HepG2 (cell line): ENCODE measurements around the gene ZNF48. TPM values are rescaled to one million over a fixed set of nuclear protein-coding genes. Genes with fewer than 3 reads are reported as not detected.

ENCODE experiments used
- ARID3A ChIP-seq: IDR thresholded peaks from 2 replicates; pipeline ENCODE4 v1.6.1; 2012; ENCODE audit warnings: low read depth, low read length, improper control_type of control experiment
- ASH2L ChIP-seq: fragments of 300-600, 200-600 bp; sonication (generic); IDR thresholded peaks from 2 replicates; pipeline ENCODE4 v1.7.0; 2017; ENCODE audit warnings: low read depth, mild to moderate bottlenecking, moderate library complexity, mixed read lengths, low read length; ENCODE audit not compliant: insufficient read length
- ELF3 ChIP-seq: IDR thresholded peaks from 2 replicates; pipeline ENCODE4 v1.6.1; 2016; ENCODE audit warnings: missing genetic modification reagents, missing compliant biosample characterization
- GABPB1 ChIP-seq: IDR thresholded peaks from 2 replicates; pipeline ENCODE4 v1.6.1; 2016; ENCODE audit warnings: mild to moderate bottlenecking, missing genetic modification reagents, moderate library complexity, missing compliant biosample characterization
- HMG20B ChIP-seq: conservative IDR thresholded peaks from 2 replicates; pipeline ENCODE4 v1.6.1; 2016; ENCODE audit warnings: missing genetic modification reagents, missing compliant biosample characterization
- HMGXB3 ChIP-seq: sonication (generic); formaldehyde crosslinking; IDR thresholded peaks from 2 replicates; pipeline ENCODE4 v1.4.0; 2020; ENCODE audit warnings: missing genetic modification reagents, borderline replicate concordance
- HNF1B ChIP-seq: sonication (generic); formaldehyde crosslinking; IDR thresholded peaks from 2 replicates; pipeline ENCODE4 v1.5.1; 2020; ENCODE audit warnings: mild to moderate bottlenecking, moderate library complexity, missing genetic modification reagents
- HNRNPL ChIP-seq: fragments of 200-400 bp; formaldehyde crosslinking; IDR thresholded peaks from 2 replicates; pipeline ENCODE4 v1.6.1; 2017; ENCODE audit warnings: mild to moderate bottlenecking, low read depth, low read length
- ISL2 ChIP-seq: sonication (generic); formaldehyde crosslinking; IDR thresholded peaks from 2 replicates; pipeline ENCODE4 v1.5.0; 2020; ENCODE audit warnings: missing genetic modification reagents
- NFE2 ChIP-seq: sonication (generic); formaldehyde crosslinking; IDR thresholded peaks from 2 replicates; pipeline ENCODE4 v1.4.0; 2020; ENCODE audit warnings: missing genetic modification reagents
- RFX1 ChIP-seq: fragments of 450-650 bp; IDR thresholded peaks from 2 replicates; pipeline ENCODE4 v1.6.1; 2017
- RORA ChIP-seq: sonication (generic); formaldehyde crosslinking; IDR thresholded peaks from 2 replicates; pipeline ENCODE4 v1.5.0; 2020; ENCODE audit warnings: mild to moderate bottlenecking, missing genetic modification reagents, moderate library complexity
- TAF15 ChIP-seq: fragments of 200-400 bp; formaldehyde crosslinking; IDR thresholded peaks from one replicate; pipeline ENCODE4 v1.6.1; 2018; ENCODE audit warnings: mild to moderate bottlenecking, low read depth, low read length; ENCODE audit not compliant: poor library complexity, severe bottlenecking
- ZFY ChIP-seq: sonication (generic); formaldehyde crosslinking; IDR thresholded peaks from 2 replicates; pipeline ENCODE4 v1.4.0; 2020; ENCODE audit warnings: missing genetic modification reagents
- ZMYM2 ChIP-seq: sonication (generic); formaldehyde crosslinking; IDR thresholded peaks from 2 replicates; pipeline ENCODE4 v1.8.0; 2022; ENCODE audit warnings: mild to moderate bottlenecking, missing genetic modification reagents
- ZMYM3 ChIP-seq: sonication (generic); formaldehyde crosslinking; IDR thresholded peaks from 2 replicates; pipeline ENCODE4 v1.5.1; 2020; ENCODE audit warnings: mild to moderate bottlenecking, missing genetic modification reagents
- ZNF335 ChIP-seq: sonication (generic); formaldehyde crosslinking; IDR thresholded peaks from 2 replicates; pipeline ENCODE4 v1.4.0; 2020; ENCODE audit warnings: missing genetic modification reagents
- ZNF510 ChIP-seq: sonication (generic); formaldehyde crosslinking; IDR thresholded peaks from 2 replicates; pipeline ENCODE4 v1.4.0; 2020; ENCODE audit warnings: low read depth, mild to moderate bottlenecking, missing genetic modification reagents
- ZNF569 ChIP-seq: sonication (generic); formaldehyde crosslinking; IDR thresholded peaks from 2 replicates; pipeline ENCODE4 v1.5.0; 2020; ENCODE audit warnings: mild to moderate bottlenecking, missing genetic modification reagents, moderate library complexity, borderline replicate concordance
- ZNF629 ChIP-seq: sonication (generic); formaldehyde crosslinking; conservative IDR thresholded peaks from 2 replicates; pipeline ENCODE4 v1.5.0; 2020; ENCODE audit warnings: missing genetic modification reagents
- polyA plus RNA-seq, 8 experiments: library from polyadenylated mRNA; depleted of rRNA in 3 of 8; stranded (reverse) in 7 of 8; unstranded in 1 of 8; fragments of >200 nt; fragmentation: Illumina TruSeq in 4 of 8; extraction: Trizol in 4 of 8; gene quantifications; 2 replicates each; pipeline versions ENCODE4 v1.2.1 to v1.2.3, GENCODE V29; 2011 to 2016; ENCODE audit warnings: low read depth in 4 of 8, missing spikeins in 1 of 8, mixed read lengths in 1 of 8; ENCODE audit not compliant: insufficient read depth in 1 of 8
- total RNA-seq, 5 experiments: library from RNA; depleted of rRNA; stranded (reverse); fragments of >200 nt; fragmentation: Illumina TruSeq; extraction: Trizol; gene quantifications; 2 replicates each; pipeline ENCODE4 v1.2.3, GENCODE V29; 2016; ENCODE audit warnings: low read depth in 1 of 5
- TF ChIP-seq, protein P1 (sequence below): sonication (generic); formaldehyde crosslinking; IDR thresholded peaks from 2 replicates; pipeline ENCODE4 v1.4.0; 2020; ENCODE audit warnings: missing genetic modification reagents

The ZNF48 gene
- total and polyA plus RNA-seq, 2 of the 13 experiments (the other 11 are each of a cell fraction or from before 2014, with no cell fraction given), result 9.9 to 12.3 TPM

DNA sequence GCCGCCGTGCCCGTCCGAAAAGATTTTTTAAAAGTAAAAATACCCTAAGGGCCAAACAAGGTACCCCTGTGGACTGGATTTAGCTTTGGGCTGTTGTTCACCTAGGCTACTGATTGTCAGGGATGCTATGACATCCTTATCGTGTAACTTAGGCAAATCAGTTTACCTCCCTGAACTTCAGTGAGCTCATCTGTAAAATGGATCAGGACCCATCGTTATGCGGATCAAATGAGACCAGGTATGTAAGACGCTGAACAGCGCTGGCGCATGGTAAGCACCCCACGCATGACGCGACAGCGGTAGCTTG is 11.5 kb downstream of the ZNF48 start (continued):
- TF ChIP-seq ZNF510, result no peak
- TF ChIP-seq ZNF335 (CRISPR knock-in tag), result no peak
- peak; percentile 81 for TF ChIP-seq ZNF629 (CRISPR knock-in tag)
- no peak for TF ChIP-seq ISL2 (CRISPR knock-in tag)
- no peak for TF ChIP-seq ZNF569 (CRISPR knock-in tag)
- TF ChIP-seq ZMYM3 (CRISPR knock-in tag), result peak; percentile 9; the same call in 1 of the 2 replicates
- TF ChIP-seq TAF15, result no peak
- TF ChIP-seq HNF1B, result peak; percentile 66; the same call in 1 of the 2 replicates
- no peak for TF ChIP-seq ZMYM2
- no peak for TF ChIP-seq ARID3A
- no peak for TF ChIP-seq HMGXB3 (CRISPR knock-in tag)
- TF ChIP-seq, protein P1, sequence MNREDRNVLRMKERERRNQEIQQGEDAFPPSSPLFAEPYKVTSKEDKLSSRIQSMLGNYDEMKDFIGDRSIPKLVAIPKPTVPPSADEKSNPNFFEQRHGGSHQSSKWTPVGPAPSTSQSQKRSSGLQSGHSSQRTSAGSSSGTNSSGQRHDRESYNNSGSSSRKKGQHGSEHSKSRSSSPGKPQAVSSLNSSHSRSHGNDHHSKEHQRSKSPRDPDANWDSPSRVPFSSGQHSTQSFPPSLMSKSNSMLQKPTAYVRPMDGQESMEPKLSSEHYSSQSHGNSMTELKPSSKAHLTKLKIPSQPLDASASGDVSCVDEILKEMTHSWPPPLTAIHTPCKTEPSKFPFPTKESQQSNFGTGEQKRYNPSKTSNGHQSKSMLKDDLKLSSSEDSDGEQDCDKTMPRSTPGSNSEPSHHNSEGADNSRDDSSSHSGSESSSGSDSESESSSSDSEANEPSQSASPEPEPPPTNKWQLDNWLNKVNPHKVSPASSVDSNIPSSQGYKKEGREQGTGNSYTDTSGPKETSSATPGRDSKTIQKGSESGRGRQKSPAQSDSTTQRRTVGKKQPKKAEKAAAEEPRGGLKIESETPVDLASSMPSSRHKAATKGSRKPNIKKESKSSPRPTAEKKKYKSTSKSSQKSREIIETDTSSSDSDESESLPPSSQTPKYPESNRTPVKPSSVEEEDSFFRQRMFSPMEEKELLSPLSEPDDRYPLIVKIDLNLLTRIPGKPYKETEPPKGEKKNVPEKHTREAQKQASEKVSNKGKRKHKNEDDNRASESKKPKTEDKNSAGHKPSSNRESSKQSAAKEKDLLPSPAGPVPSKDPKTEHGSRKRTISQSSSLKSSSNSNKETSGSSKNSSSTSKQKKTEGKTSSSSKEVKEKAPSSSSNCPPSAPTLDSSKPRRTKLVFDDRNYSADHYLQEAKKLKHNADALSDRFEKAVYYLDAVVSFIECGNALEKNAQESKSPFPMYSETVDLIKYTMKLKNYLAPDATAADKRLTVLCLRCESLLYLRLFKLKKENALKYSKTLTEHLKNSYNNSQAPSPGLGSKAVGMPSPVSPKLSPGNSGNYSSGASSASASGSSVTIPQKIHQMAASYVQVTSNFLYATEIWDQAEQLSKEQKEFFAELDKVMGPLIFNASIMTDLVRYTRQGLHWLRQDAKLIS (CRISPR knock-in tag), result no peak
- no peak for TF ChIP-seq HNRNPL
- no peak for TF ChIP-seq ELF3
- TF ChIP-seq RORA (CRISPR knock-in tag), result no peak
- no peak for TF ChIP-seq NFE2 (CRISPR knock-in tag)
- TF ChIP-seq ASH2L, result no peak
- no peak for TF ChIP-seq GABPB1 (CRISPR knock-in tag)
- no peak for TF ChIP-seq RFX1
- no peak for TF ChIP-seq HMG20B (CRISPR knock-in tag)
- TF ChIP-seq ZFY, result no peak
